ENCODE data around the gene GLIS2.
A peak's percentile ranks its signal among the peaks of the same experiment; 100 is the strongest.

Gene GLIS2

GRCh38 chr16:4323071-4323844, 7.4 kb downstream of the GLIS2 start:
- H3K27ac ChIP-seq: no peak overlapping the region

DNA sequence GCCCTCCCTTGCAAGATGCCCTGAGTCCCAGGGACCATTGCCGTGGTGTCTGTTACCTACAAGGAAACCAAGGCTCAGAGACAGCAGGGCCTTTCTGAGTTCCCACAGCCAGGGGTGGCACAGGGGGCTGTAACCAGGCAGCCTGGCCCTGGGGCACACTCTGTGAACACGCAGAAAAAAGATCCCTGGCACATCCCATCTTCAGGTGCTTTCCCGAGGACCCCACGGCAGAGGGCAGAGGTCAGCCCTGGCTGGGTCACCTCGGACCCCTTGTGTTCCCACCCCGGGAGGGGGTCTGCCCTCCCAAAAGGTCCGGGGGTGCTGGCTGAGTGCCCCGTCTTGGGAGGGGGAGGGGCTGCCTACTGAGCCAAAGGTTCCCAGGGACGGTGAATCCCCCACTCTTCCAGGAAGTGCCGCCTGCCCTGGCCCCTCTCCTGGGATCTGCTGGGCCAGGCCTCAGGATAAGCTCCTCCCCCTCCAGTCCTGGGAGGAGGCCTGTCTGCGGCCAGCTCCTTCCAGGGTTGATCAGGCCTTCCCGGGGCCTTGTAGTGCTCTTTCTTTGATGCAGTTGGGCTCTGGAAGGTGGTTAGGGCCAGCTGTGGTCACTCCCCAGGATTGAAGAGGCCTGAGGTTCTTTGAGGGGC, 8.1 kb downstream of the GLIS2 start:
- Histone ChIP-seq H3K27me3 (ENCODE audit: insufficient read depth, low read depth, severe bottlenecking) (no peaks in the 10 kb centered on the region), H3K36me3 (no peaks in the 10 kb centered on the region), H3K27ac (no peak overlapping the region), H3K9me3 (ENCODE audit: severe bottlenecking) (no peaks in the 10 kb centered on the region), H3K4me3 (ENCODE audit: low read depth, low read length) (no peak overlapping the region)
- TF ChIP-seq, protein P1, sequence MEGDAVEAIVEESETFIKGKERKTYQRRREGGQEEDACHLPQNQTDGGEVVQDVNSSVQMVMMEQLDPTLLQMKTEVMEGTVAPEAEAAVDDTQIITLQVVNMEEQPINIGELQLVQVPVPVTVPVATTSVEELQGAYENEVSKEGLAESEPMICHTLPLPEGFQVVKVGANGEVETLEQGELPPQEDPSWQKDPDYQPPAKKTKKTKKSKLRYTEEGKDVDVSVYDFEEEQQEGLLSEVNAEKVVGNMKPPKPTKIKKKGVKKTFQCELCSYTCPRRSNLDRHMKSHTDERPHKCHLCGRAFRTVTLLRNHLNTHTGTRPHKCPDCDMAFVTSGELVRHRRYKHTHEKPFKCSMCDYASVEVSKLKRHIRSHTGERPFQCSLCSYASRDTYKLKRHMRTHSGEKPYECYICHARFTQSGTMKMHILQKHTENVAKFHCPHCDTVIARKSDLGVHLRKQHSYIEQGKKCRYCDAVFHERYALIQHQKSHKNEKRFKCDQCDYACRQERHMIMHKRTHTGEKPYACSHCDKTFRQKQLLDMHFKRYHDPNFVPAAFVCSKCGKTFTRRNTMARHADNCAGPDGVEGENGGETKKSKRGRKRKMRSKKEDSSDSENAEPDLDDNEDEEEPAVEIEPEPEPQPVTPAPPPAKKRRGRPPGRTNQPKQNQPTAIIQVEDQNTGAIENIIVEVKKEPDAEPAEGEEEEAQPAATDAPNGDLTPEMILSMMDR (IDR thresholded peaks at IDR 0.05; ENCODE audit: low read depth, low read length): no peak
- no peak for DNase-seq

More at GRCh38 chr16:4323071-4323844, 7.4 kb downstream of the GLIS2 start:
- Histone ChIP-seq H3K27me3 (ENCODE audit: insufficient read depth, low read depth, severe bottlenecking) (no peaks in the 10 kb centered on the region), H3K9me3 (ENCODE audit: severe bottlenecking) (no peaks in the 10 kb centered on the region), H3K36me3 (no peaks in the 10 kb centered on the region), H3K4me3 (ENCODE audit: low read depth, low read length) (no peak overlapping the region)
- no peak for DNase-seq
- TF ChIP-seq, protein P1 (IDR thresholded peaks at IDR 0.05; ENCODE audit: low read depth, low read length): no peak

- TF ChIP-seq, protein P1 (IDR thresholded peaks at IDR 0.05; ENCODE audit: low read depth, low read length): no peak
- Histone ChIP-seq H3K9me3 (ENCODE audit: severe bottlenecking) (no peaks in the 10 kb centered on the region), H3K36me3 (no peaks in the 10 kb centered on the region; the same call in none of the 2 replicates), H3K4me3 (ENCODE audit: low read depth, low read length) (no peak overlapping the region), H3K27ac (no peak overlapping the region), H3K27me3 (ENCODE audit: insufficient read depth, low read depth, severe bottlenecking) (no peaks in the 10 kb centered on the region)
- DNase-seq: no peak
These were observed 8.8 kb downstream of the GLIS2 start for GRCh38 chr16:4324492-4325252.

DNA sequence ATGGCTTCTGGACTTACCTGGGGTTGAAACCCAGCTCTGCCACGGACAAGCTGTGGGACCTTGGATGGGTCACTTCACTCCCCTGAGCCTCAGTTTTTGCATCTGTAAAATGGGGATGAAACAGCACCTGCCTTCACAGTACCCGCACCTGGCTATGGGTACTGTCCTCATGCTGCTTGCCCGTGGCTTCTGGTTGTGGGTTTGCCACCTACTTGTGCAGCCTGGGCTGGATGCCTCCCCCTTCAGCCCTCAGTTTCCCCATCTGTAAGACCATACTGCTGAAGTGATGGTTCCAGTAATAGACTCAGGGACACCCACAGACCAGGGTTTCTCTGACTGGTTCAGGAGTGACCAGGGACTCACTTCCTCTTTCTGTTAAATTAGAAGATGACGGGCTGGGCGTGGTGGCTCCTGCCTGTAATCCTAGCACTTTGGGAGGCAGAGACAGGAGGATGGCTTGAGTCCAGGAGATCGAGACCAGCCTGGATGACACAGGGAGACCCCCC, 9.4 kb downstream of the GLIS2 start:
- Histone ChIP-seq H3K4me3 (ENCODE audit: low read depth, low read length) (no peak overlapping the region), H3K9me3 (ENCODE audit: severe bottlenecking) (no peaks in the 10 kb centered on the region), H3K27me3 (ENCODE audit: insufficient read depth, low read depth, severe bottlenecking) (no peaks in the 10 kb centered on the region), H3K27ac (no peak overlapping the region), H3K36me3 (no peaks in the 10 kb centered on the region; the same call in none of the 2 replicates)
- TF ChIP-seq, protein P1 (IDR thresholded peaks at IDR 0.05; ENCODE audit: low read depth, low read length): no peak
- no peak for DNase-seq

- no peaks in the 10 kb centered on the region for H3K9me3 ChIP-seq (ENCODE audit: severe bottlenecking)
- H3K36me3 ChIP-seq: peaks cover 4% of the 10 kb centered on the region
- H3K4me3 ChIP-seq (ENCODE audit: low read depth, low read length): no peak overlapping the region
- TF ChIP-seq, protein P1 (IDR thresholded peaks at IDR 0.05; ENCODE audit: low read depth, low read length): no peak
- no peak for DNase-seq
- peak overlapping the region; percentile 76 for H3K27ac ChIP-seq
- H3K27me3 ChIP-seq (ENCODE audit: insufficient read depth, low read depth, severe bottlenecking): no peaks in the 10 kb centered on the region
These were observed 11.6 kb downstream of the GLIS2 start for GRCh38 chr16:4327386-4328045.

All from WERI-Rb-1 (cell line).